Effector memory CD8-positive, alpha-beta T cell (primary cell): ENCODE results near the gene MORN3.
"Not testable (repeated sequence)": the region's sequence is repeated elsewhere in the genome, so short reads cannot be mapped to it uniquely, and the experiment has no call there.

Source experiments
- ATAC-seq: fragments of 150-1000 bp; cut with Tn5 transposase; replicated peaks from 2 replicates; pipeline ENCODE4 v1.10.0; 2021; ENCODE audit warnings: mild to moderate bottlenecking, moderate library complexity
- DNase-seq, 3 experiments: peaks; one replicate each; pipeline ENCODE4 v3.0.0; 2021
- H3K27ac Mint-ChIP-seq, 2 donors: one replicate each; pipeline ENCODE4 v1.8.0; 2022; ENCODE audit warnings: mild to moderate bottlenecking in 2 of 2, mixed read lengths in 2 of 2, moderate library complexity in 2 of 2
- H3K27me3 Mint-ChIP-seq, 2 donors: one replicate each; pipeline ENCODE4 v1.8.0; 2022; ENCODE audit warnings: mixed read lengths in 2 of 2
- H3K36me3 Mint-ChIP-seq: one replicate; pipeline ENCODE4 v1.8.0; 2022; ENCODE audit warnings: mild to moderate bottlenecking, moderate library complexity, mixed read lengths; ENCODE audit not compliant: insufficient read depth
- H3K4me1 Mint-ChIP-seq, 2 donors: one replicate each; pipeline ENCODE4 v1.8.0; 2022; ENCODE audit warnings: low read depth in 2 of 2, mixed read lengths in 2 of 2
- H3K4me3 Mint-ChIP-seq, 2 donors: one replicate each; pipeline ENCODE4 v1.8.0; 2022; ENCODE audit warnings: mild to moderate bottlenecking in 2 of 2, mixed read lengths in 2 of 2, moderate library complexity in 2 of 2
- H3K9me3 Mint-ChIP-seq, 2 donors: one replicate each; pipeline ENCODE4 v1.8.0; 2022; ENCODE audit warnings: mixed read lengths in 2 of 2

The MORN3 gene

GRCh38 chr12:121708313-121709063, 39.0 kb upstream of the MORN3 start:
- Mint-ChIP-seq H3K9me3 (no peaks in the 10 kb centered on the region), H3K27ac (no peak overlapping the region), H3K4me1 (peaks cover 9 to 17% of the 10 kb centered on the region in 2 donors), H3K4me3 (no peak overlapping the region), H3K27me3 (no peaks in the 10 kb centered on the region), H3K36me3 (peaks cover 11% of the 10 kb centered on the region)
- DNase-seq = no peak
- ATAC-seq = no peak

GRCh38 chr12:121705514-121705913, 36.1 kb upstream of the MORN3 start:
- Mint-ChIP-seq H3K9me3 (no peaks in the 10 kb centered on the region), H3K4me3 (no peak overlapping the region), H3K36me3 (peaks cover 4% of the 10 kb centered on the region), H3K4me1 (no peaks in the 10 kb centered on the region), H3K27ac (no peak overlapping the region), H3K27me3 (no peaks in the 10 kb centered on the region)
- DNase-seq (no peak), ATAC-seq (no peak)

GRCh38 chr12:121702944-121703343, 33.5 kb upstream of the MORN3 start:
- DNase-seq (no peak), ATAC-seq (no peak)
- Mint-ChIP-seq H3K36me3 (peaks cover 4% of the 10 kb centered on the region), H3K9me3 (no peaks in the 10 kb centered on the region), H3K27me3 (no peaks in the 10 kb centered on the region), H3K4me1 (no peaks in the 10 kb centered on the region), H3K27ac (no peak overlapping the region), H3K4me3 (no peak overlapping the region)

GRCh38 chr12:121701667-121702277, 32.3 kb upstream of the MORN3 start:
- H3K27ac Mint-ChIP-seq = no peak overlapping the region
- H3K9me3 Mint-ChIP-seq = no peaks in the 10 kb centered on the region
- DNase-seq (no peak), ATAC-seq (no peak)
- H3K4me3 Mint-ChIP-seq = no peak overlapping the region
- peaks cover 4% of the 10 kb centered on the region for H3K36me3 Mint-ChIP-seq
- no peaks in the 10 kb centered on the region for H3K4me1 Mint-ChIP-seq
- H3K27me3 Mint-ChIP-seq = no peaks in the 10 kb centered on the region

GRCh38 chr12:121697861-121698260, 28.4 kb upstream of the MORN3 start:
- not testable (repeated sequence) for H3K27me3 Mint-ChIP-seq, H3K4me1 Mint-ChIP-seq, H3K9me3 Mint-ChIP-seq, H3K27ac Mint-ChIP-seq, H3K4me3 Mint-ChIP-seq, H3K36me3 Mint-ChIP-seq, DNase-seq, ATAC-seq

- H3K27ac Mint-ChIP-seq = no peak overlapping the region
- H3K4me1 Mint-ChIP-seq = no peaks in the 10 kb centered on the region
- H3K9me3 Mint-ChIP-seq = no peaks in the 10 kb centered on the region
- H3K4me3 Mint-ChIP-seq = no peak overlapping the region
- DNase-seq (peak; percentile 45 to 51 (median 50)), ATAC-seq (peak; percentile 37)
- no peaks in the 10 kb centered on the region for H3K36me3 Mint-ChIP-seq
- H3K27me3 Mint-ChIP-seq = no peaks in the 10 kb centered on the region
These were observed 27.7 kb upstream of the MORN3 start for GRCh38 chr12:121697093-121697698.

GRCh38 chr12:121693155-121693687, 23.8 kb upstream of the MORN3 start:
- no peaks in the 10 kb centered on the region for H3K4me1 Mint-ChIP-seq
- no peak for DNase-seq
- no peak overlapping the region for H3K27ac Mint-ChIP-seq
- H3K9me3 Mint-ChIP-seq = no peaks in the 10 kb centered on the region
- H3K4me3 Mint-ChIP-seq = no peak overlapping the region
- H3K27me3 Mint-ChIP-seq = no peaks in the 10 kb centered on the region
- H3K36me3 Mint-ChIP-seq = no peaks in the 10 kb centered on the region
- ATAC-seq = no peak

GRCh38 chr12:121692744-121693143, 23.3 kb upstream of the MORN3 start:
- H3K4me1 Mint-ChIP-seq, H3K27ac Mint-ChIP-seq, H3K27me3 Mint-ChIP-seq, H3K36me3 Mint-ChIP-seq, DNase-seq, ATAC-seq, H3K9me3 Mint-ChIP-seq, H3K4me3 Mint-ChIP-seq: not testable (repeated sequence)

GRCh38 chr12:121689430-121689829, 20.0 kb upstream of the MORN3 start:
- Mint-ChIP-seq H3K27ac (no peak overlapping the region), H3K36me3 (peaks cover 9% of the 10 kb centered on the region), H3K4me3 (no peak overlapping the region), H3K4me1 (peaks cover 5 to 7% of the 10 kb centered on the region in 2 donors), H3K9me3 (no peaks in the 10 kb centered on the region), H3K27me3 (no peaks in the 10 kb centered on the region)
- ATAC-seq (no peak), DNase-seq (no peak)

GRCh38 chr12:121688966-121689365, 19.5 kb upstream of the MORN3 start:
- H3K36me3 Mint-ChIP-seq = peaks cover 9% of the 10 kb centered on the region
- no peak overlapping the region for H3K4me3 Mint-ChIP-seq
- no peaks in the 10 kb centered on the region for H3K27me3 Mint-ChIP-seq
- H3K27ac Mint-ChIP-seq = no peak overlapping the region
- H3K4me1 Mint-ChIP-seq = peaks cover 5 to 7% of the 10 kb centered on the region in 2 donors
- no peak for ATAC-seq
- DNase-seq = no peak
- H3K9me3 Mint-ChIP-seq = no peaks in the 10 kb centered on the region

- H3K4me1 Mint-ChIP-seq, ATAC-seq, DNase-seq, H3K9me3 Mint-ChIP-seq, H3K4me3 Mint-ChIP-seq, H3K27me3 Mint-ChIP-seq: not testable (repeated sequence)
- Mint-ChIP-seq H3K36me3 (peaks cover 15% of the 10 kb centered on the region), H3K27ac (peak overlapping the region; percentile 35 to 97)
These were observed 10.3 kb upstream of the MORN3 start for GRCh38 chr12:121679661-121680197.

- Mint-ChIP-seq H3K4me1 (peaks cover 6 to 9% of the 10 kb centered on the region in 2 donors), H3K36me3 (peaks cover 15% of the 10 kb centered on the region), H3K27ac (peak overlapping the region; percentile 81 to 97), H3K9me3 (no peaks in the 10 kb centered on the region), H3K4me3 (peak overlapping the region in 1 of 2 donors; percentile 66), H3K27me3 (no peaks in the 10 kb centered on the region)
- DNase-seq (no peak), ATAC-seq (no peak)
These were observed 9.4 kb upstream of the MORN3 start for GRCh38 chr12:121678716-121679300.

- Mint-ChIP-seq H3K4me3 (no peak overlapping the region), H3K27me3 (no peaks in the 10 kb centered on the region), H3K4me1 (peaks cover 10 to 14% of the 10 kb centered on the region in 2 donors), H3K9me3 (no peaks in the 10 kb centered on the region), H3K27ac (peak overlapping the region in 1 of 2 donors; percentile 97), H3K36me3 (peaks cover 18% of the 10 kb centered on the region)
- no peak for DNase-seq
- ATAC-seq = no peak
These were observed 8.9 kb upstream of the MORN3 start for GRCh38 chr12:121678305-121678704.
